Activated T-helper 1 cell treated with anti-CD3 and anti-CD28 coated beads, Interleukin-12 subunit alpha, Interleukin-12 subunit beta, Interleukin-2, Interleukin-4 antibody, amounts not matched to agents 30 ng/mL and 10 ng/mL and 1 ng/mL, durations not matched to agents 14 hours and 24 hours and 36 hours (primary cell): ENCODE data around the gene TBC1D9. TPM values are rescaled to one million over a fixed set of nuclear protein-coding genes. Genes with fewer than 3 reads are reported as not detected.

Experiments used
- DNase-seq: peaks from one replicate; pipeline ENCODE4 v3.0.0; 2021; ENCODE audit warnings: low spot score
- H3K27ac Mint-ChIP-seq: one replicate; pipeline ENCODE4 v1.8.0; 2021; ENCODE audit warnings: mild to moderate bottlenecking, mixed read lengths
- H3K27me3 Mint-ChIP-seq: one replicate; pipeline ENCODE4 v1.8.0; 2022; ENCODE audit warnings: mild to moderate bottlenecking, moderate library complexity, mixed read lengths; ENCODE audit not compliant: insufficient read depth
- H3K36me3 Mint-ChIP-seq: one replicate; pipeline ENCODE4 v1.8.0; 2021; ENCODE audit warnings: low read depth, mixed read lengths
- H3K4me1 Mint-ChIP-seq: one replicate; pipeline ENCODE4 v1.8.0; 2021; ENCODE audit warnings: low read depth, mixed read lengths
- H3K4me3 Mint-ChIP-seq: one replicate; pipeline ENCODE4 v1.8.0; 2021; ENCODE audit warnings: mild to moderate bottlenecking, moderate library complexity, mixed read lengths
- H3K9me3 Mint-ChIP-seq: one replicate; pipeline ENCODE4 v1.8.0; 2021; ENCODE audit warnings: mixed read lengths
- intact Hi-C: fragments of 100-400 bp; cut with micrococcal nuclease; formaldehyde crosslinking; loops from one replicate; pipeline ENCODE4 v1.15.1; 2024
- total RNA-seq: library from RNA; stranded (reverse); gene quantifications from 2 replicates; pipeline ENCODE4 v1.2.3, GENCODE V29; 2022

Gene TBC1D9
- total RNA-seq, 1 donor from 2014 or later: not detected

GRCh38 chr4:140776556-140776955, 20.4 kb upstream of the TBC1D9 start:
- H3K4me1 Mint-ChIP-seq: no peaks in the 10 kb centered on the region
- no peak for DNase-seq
- intact Hi-C loops: no loop called here
- no peaks in the 10 kb centered on the region for H3K36me3 Mint-ChIP-seq
- H3K4me3 Mint-ChIP-seq: no peak overlapping the region
- no peaks in the 10 kb centered on the region for H3K9me3 Mint-ChIP-seq
- no peak overlapping the region for H3K27ac Mint-ChIP-seq
- H3K27me3 Mint-ChIP-seq: peaks cover 7% of the 10 kb centered on the region

GRCh38 chr4:140774956-140775355, 18.8 kb upstream of the TBC1D9 start:
- H3K4me1 Mint-ChIP-seq: no peaks in the 10 kb centered on the region
- H3K4me3 Mint-ChIP-seq: no peak overlapping the region
- H3K27me3 Mint-ChIP-seq: peaks cover 7% of the 10 kb centered on the region
- no peak overlapping the region for H3K27ac Mint-ChIP-seq
- intact Hi-C loops: no loop called here
- H3K9me3 Mint-ChIP-seq: no peaks in the 10 kb centered on the region
- H3K36me3 Mint-ChIP-seq: no peaks in the 10 kb centered on the region
- DNase-seq: no peak

- Mint-ChIP-seq H3K9me3 (no peaks in the 10 kb centered on the region), H3K4me3 (no peak overlapping the region), H3K36me3 (no peaks in the 10 kb centered on the region), H3K27ac (no peak overlapping the region), H3K27me3 (peaks cover 7% of the 10 kb centered on the region), H3K4me1 (no peaks in the 10 kb centered on the region)
- intact Hi-C loops: no loop called here
- DNase-seq: no peak
These were observed 18.3 kb upstream of the TBC1D9 start for GRCh38 chr4:140774510-140774909.

GRCh38 chr4:140769209-140769608, 13.0 kb upstream of the TBC1D9 start:
- H3K9me3 Mint-ChIP-seq: no peaks in the 10 kb centered on the region
- no peak for DNase-seq
- intact Hi-C loops: no loop called here
- H3K4me1 Mint-ChIP-seq: no peaks in the 10 kb centered on the region
- peaks cover 17% of the 10 kb centered on the region for H3K27me3 Mint-ChIP-seq
- no peak overlapping the region for H3K4me3 Mint-ChIP-seq
- no peaks in the 10 kb centered on the region for H3K36me3 Mint-ChIP-seq
- H3K27ac Mint-ChIP-seq: no peak overlapping the region

GRCh38 chr4:140764785-140765392, 8.7 kb upstream of the TBC1D9 start:
- no peaks in the 10 kb centered on the region for H3K36me3 Mint-ChIP-seq

GRCh38 chr4:140762202-140762601, 6.0 kb upstream of the TBC1D9 start:
- H3K9me3 Mint-ChIP-seq: no peaks in the 10 kb centered on the region
- no peak for DNase-seq
- H3K27me3 Mint-ChIP-seq: peaks cover 19% of the 10 kb centered on the region
- H3K36me3 Mint-ChIP-seq: no peaks in the 10 kb centered on the region
- no peak overlapping the region for H3K4me3 Mint-ChIP-seq
- intact Hi-C loops: no loop called here
- H3K27ac Mint-ChIP-seq: no peak overlapping the region
- H3K4me1 Mint-ChIP-seq: no peaks in the 10 kb centered on the region

More at GRCh38 chr4:140764785-140765392, 8.7 kb upstream of the TBC1D9 start:
- no peak overlapping the region for H3K27ac Mint-ChIP-seq
- H3K4me1 Mint-ChIP-seq: no peaks in the 10 kb centered on the region
- H3K4me3 Mint-ChIP-seq: no peak overlapping the region
- H3K9me3 Mint-ChIP-seq: no peaks in the 10 kb centered on the region
- H3K27me3 Mint-ChIP-seq: peaks cover 13% of the 10 kb centered on the region
- intact Hi-C loops: no loop called here
- no peak for DNase-seq

GRCh38 chr4:140757232-140757630, 1.0 kb upstream of the TBC1D9 start:
- Mint-ChIP-seq H3K27me3 (peaks cover 46% of the 10 kb centered on the region), H3K4me1 (no peaks in the 10 kb centered on the region), H3K27ac (no peak overlapping the region), H3K36me3 (no peaks in the 10 kb centered on the region), H3K4me3 (no peak overlapping the region), H3K9me3 (no peaks in the 10 kb centered on the region)
- intact Hi-C loops: loop anchor here (5.0 kb wide), 1 partner anchor 375 kb away; the partner anchor contains the start of gene RNF150
- no peak for DNase-seq

GRCh38 chr4:140755774-140756318, 339 bp downstream of the TBC1D9 start:
- Mint-ChIP-seq H3K27me3 (peaks cover 57% of the 10 kb centered on the region), H3K9me3 (no peaks in the 10 kb centered on the region), H3K4me3 (no peak overlapping the region), H3K27ac (no peak overlapping the region), H3K36me3 (no peaks in the 10 kb centered on the region), H3K4me1 (no peaks in the 10 kb centered on the region)
- intact Hi-C loops: loop anchor here (5.0 kb wide), 1 partner anchor 376 kb away; the partner anchor contains the start of gene RNF150
- DNase-seq: no peak

- Mint-ChIP-seq H3K4me3 (peak overlapping the region; percentile 3), H3K4me1 (no peaks in the 10 kb centered on the region), H3K36me3 (no peaks in the 10 kb centered on the region), H3K9me3 (no peaks in the 10 kb centered on the region), H3K27me3 (peaks cover 57% of the 10 kb centered on the region), H3K27ac (no peak overlapping the region)
- intact Hi-C loops: loop anchor here (5.0 kb wide), 1 partner anchor 377 kb away; the partner anchor contains the start of gene RNF150
- no peak for DNase-seq
These were observed 1.0 kb downstream of the TBC1D9 start for GRCh38 chr4:140754918-140755773.

- Mint-ChIP-seq H3K4me1 (no peaks in the 10 kb centered on the region), H3K27ac (no peak overlapping the region), H3K4me3 (no peak overlapping the region), H3K9me3 (no peaks in the 10 kb centered on the region), H3K27me3 (peaks cover 53% of the 10 kb centered on the region), H3K36me3 (no peaks in the 10 kb centered on the region)
- intact Hi-C loops: no loop called here
- no peak for DNase-seq
These were observed 2.9 kb downstream of the TBC1D9 start for GRCh38 chr4:140753329-140753728.

- DNase-seq: no peak
- no peaks in the 10 kb centered on the region for H3K4me1 Mint-ChIP-seq
- no peak overlapping the region for H3K4me3 Mint-ChIP-seq
- intact Hi-C loops: no loop called here
- H3K9me3 Mint-ChIP-seq: no peaks in the 10 kb centered on the region
- no peaks in the 10 kb centered on the region for H3K36me3 Mint-ChIP-seq
- peaks cover 50% of the 10 kb centered on the region for H3K27me3 Mint-ChIP-seq
- no peak overlapping the region for H3K27ac Mint-ChIP-seq
These were observed 3.7 kb downstream of the TBC1D9 start for GRCh38 chr4:140752291-140753068.

GRCh38 chr4:140750470-140750869, 5.7 kb downstream of the TBC1D9 start:
- Mint-ChIP-seq H3K36me3 (no peaks in the 10 kb centered on the region), H3K27ac (no peak overlapping the region), H3K4me1 (no peaks in the 10 kb centered on the region), H3K27me3 (peaks cover 43% of the 10 kb centered on the region), H3K9me3 (no peaks in the 10 kb centered on the region), H3K4me3 (no peak overlapping the region)
- intact Hi-C loops: no loop called here
- no peak for DNase-seq
